Measurements from ENCODE around the gene FBXO2.
"Not testable (repeated sequence)": the region's sequence is repeated elsewhere in the genome, so short reads cannot be mapped to it uniquely, and the experiment has no call there.

FBXO2 gene

GRCh38 chr1:11629184-11630016, 24.8 kb downstream of the FBXO2 start:
- no peak for DNase-seq (ENCODE audit: low spot score)

DNA sequence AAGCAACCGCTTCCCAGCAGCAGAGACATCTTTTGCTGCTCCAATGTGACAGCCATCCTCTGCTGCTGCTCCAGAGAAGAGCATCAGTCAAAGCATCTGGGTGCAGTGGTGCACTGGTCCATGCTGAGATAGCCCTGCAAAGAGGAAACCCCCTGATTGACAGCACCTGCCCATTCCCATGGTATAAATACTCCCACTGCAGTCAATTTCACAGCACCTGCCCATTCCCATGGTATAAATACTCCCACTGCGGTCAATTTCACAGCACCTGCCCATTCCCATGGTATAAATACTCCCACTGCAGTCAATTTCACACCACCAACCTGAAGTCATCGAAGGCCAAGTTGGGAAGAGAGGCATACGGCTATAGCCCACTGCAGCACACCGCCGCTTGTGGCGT, 25.5 kb downstream of the FBXO2 start:
- DNase-seq (ENCODE audit: low spot score): no peak

- DNase-seq (ENCODE audit: low spot score): no peak
These were observed 27.7 kb downstream of the FBXO2 start for GRCh38 chr1:11626551-11626950.

- no peak for DNase-seq (ENCODE audit: low spot score)
These were observed 30.5 kb downstream of the FBXO2 start for GRCh38 chr1:11623702-11624101.

GRCh38 chr1:11622398-11622797, 31.8 kb downstream of the FBXO2 start:
- DNase-seq (ENCODE audit: low spot score): no peak

GRCh38 chr1:11620924-11621323, 33.3 kb downstream of the FBXO2 start:
- DNase-seq (ENCODE audit: low spot score): no peak

- no peak for DNase-seq (ENCODE audit: low spot score)
These were observed 33.8 kb downstream of the FBXO2 start for GRCh38 chr1:11620405-11620804.

DNA sequence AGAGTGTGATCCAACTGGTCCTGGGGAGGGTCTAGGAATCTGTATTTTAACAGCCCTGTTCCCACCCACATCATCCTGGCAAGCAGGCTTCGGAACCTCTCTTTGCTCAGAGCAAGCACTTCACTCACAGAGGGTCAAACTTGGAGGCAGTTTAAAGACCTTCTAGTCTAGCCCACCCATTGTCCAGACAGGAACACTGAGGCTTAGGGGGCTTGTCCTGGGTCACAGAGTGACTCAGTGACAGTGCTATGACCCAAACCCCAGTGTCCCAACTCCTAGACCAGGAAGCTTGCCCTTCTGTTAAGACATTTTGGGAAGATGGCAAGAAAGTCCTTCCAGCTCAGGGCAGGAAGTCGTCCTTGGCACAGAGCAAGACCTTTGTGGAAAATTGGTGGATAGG, 36.5 kb downstream of the FBXO2 start:
- no peak for DNase-seq (ENCODE audit: low spot score)

GRCh38 chr1:11617314-11617713, 36.9 kb downstream of the FBXO2 start:
- DNase-seq (ENCODE audit: low spot score): no peak

DNA sequence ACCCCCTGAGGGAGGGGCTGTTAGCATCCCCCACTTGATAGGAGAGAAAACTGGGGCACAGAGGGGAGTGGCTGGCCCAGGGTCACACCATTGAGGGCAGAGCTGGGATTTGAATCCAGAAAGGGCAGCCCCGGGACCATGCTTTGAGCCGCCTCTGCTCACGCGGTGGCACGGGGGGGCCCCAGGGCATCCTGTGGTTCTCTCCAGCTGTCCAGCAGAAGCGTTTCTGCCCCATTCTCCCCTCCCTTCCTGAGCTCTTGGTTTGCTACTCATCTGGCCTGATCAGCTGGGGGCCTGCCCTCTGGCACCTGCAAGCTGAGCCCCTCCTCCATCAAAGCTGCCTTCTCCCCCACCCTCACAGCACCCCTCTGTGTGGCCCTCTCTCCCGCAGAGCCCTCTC, 37.5 kb downstream of the FBXO2 start:
- no peak for DNase-seq (ENCODE audit: low spot score)

DNA sequence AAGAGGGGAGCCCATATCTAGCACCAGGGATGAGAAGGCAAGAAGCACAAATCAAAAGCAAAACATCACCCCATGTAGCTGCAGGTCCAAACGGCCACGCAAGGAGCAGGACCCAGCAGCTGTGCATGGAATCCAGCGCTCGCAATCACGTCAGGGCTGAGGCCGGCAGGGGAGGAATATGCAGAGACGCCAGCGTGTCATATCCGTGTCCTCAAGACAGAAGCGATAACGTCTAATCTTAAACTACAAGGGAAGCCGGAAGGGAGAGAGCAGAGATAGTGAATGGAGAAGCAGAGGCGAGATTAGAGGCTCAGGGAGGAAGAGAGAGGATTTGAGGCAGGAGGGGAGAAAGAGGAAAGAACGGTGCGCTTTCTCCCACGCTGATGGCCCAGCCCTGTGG, 39.1 kb downstream of the FBXO2 start:
- DNase-seq (ENCODE audit: low spot score): no peak

DNA sequence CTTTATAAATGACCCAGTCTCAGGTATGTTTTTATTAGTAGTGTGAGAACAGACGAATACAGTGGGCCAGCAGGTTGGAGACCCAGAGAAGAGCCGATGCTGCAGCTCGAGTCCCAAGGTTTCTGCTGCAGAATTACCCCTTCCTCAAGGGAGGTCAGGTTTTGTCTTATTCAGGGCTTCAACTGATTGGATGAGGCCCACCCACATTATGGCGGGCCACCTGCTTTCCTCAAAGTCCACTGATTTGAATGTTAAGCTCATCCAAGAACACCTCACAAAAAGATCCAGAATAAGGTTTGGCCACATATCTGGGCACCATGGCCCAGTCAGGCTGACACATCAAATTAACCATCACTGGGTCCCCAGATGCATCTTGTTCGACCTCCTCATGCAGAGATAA, 40.9 kb downstream of the FBXO2 start:
- no peak for DNase-seq (ENCODE audit: low spot score)

DNA sequence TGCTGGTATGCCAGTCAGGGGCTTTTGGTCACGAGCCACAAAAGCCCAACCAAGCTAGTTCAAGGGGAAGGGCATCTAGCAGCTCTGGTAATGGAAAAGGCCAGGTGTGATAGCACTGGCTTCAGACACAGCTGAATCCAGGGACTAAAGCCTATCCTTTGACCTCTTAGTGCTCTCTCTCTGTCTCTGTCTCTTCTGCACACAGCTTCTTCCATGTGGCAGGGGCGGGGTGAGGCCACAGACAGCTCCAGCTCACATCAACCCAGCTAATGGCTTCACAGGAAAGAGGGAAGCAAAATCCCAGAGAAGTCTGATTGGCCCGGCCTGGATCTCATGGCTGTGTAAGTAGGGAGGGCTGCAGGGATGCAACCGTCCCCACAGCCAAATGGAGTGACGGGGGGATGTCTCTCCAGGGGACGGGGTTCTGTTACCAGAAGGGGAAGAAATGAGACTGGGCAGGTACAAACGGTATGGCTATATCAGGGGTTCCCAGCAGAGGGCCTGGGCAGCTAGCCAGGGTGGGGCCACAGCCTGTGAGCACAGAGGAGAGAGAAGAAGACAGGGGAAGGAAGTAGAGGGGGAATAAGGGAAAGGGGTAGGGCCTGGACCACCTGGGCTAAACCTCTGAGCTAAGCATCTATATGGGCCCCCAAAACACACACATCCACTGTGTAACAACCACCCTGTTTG, 42.4 kb downstream of the FBXO2 start:
- no peak for DNase-seq (ENCODE audit: low spot score)

GRCh38 chr1:11610629-11611180, 43.5 kb downstream of the FBXO2 start:
- no peak for DNase-seq (ENCODE audit: low spot score)

GRCh38 chr1:11609378-11609777, 44.9 kb downstream of the FBXO2 start:
- not testable (repeated sequence) for DNase-seq (ENCODE audit: low spot score)

DNA sequence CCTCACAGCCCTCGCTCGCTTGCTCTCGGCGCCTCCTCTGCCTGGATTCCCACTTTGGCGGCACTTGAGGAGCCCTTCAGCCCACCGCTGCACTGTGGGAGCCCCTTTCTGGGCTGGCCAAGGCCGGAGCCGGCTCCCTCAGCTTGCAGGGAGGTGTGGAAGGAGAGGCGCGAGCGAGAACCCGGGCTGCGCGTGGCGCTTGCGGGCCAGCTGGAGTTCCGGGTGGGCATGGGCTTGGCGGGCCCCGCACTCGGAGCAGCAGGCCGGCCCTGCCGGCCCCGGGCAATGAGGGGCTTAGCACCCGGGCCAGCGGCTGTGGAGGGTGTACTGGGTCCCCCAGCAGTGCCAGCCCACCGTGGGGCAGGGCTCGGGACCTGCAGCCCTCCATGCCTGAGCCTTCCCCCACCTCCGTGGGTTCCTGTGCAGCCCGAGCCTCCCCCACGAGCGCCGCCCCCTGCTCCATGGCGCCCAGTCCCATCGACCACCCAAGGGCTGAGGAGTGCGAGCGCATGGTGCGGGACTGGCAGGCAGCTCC, 45.6 kb downstream of the FBXO2 start:
- not testable (repeated sequence) for DNase-seq (ENCODE audit: low spot score)

- no peak for DNase-seq (ENCODE audit: low spot score)
These were observed 47.5 kb downstream of the FBXO2 start for GRCh38 chr1:11606775-11607174.

- DNase-seq (ENCODE audit: low spot score): no peak
These were observed 51.2 kb downstream of the FBXO2 start for GRCh38 chr1:11602981-11603380.

DNA sequence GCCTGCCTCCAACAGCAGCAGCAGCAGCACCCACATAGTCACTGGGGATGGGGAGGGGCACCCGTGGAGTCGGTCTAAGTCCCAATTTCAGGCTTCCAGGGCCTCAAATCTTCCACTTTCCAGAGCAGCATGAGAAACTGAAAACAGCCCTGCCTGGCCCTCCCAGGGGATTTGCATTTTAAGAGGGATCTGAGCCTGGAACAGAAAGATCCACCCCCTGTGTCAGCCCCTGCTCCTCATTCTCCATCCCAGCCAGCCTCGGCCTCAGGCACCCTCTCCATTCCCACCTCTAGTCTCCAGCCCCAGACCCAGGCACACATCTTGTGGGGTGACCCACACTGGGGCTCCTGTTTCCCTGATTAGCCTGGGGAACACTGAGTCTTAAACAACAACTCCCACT, 51.8 kb downstream of the FBXO2 start:
- no peak for DNase-seq (ENCODE audit: low spot score)

GRCh38 chr1:11600836-11601235, 53.4 kb downstream of the FBXO2 start:
- no peak for DNase-seq (ENCODE audit: low spot score)

DNA sequence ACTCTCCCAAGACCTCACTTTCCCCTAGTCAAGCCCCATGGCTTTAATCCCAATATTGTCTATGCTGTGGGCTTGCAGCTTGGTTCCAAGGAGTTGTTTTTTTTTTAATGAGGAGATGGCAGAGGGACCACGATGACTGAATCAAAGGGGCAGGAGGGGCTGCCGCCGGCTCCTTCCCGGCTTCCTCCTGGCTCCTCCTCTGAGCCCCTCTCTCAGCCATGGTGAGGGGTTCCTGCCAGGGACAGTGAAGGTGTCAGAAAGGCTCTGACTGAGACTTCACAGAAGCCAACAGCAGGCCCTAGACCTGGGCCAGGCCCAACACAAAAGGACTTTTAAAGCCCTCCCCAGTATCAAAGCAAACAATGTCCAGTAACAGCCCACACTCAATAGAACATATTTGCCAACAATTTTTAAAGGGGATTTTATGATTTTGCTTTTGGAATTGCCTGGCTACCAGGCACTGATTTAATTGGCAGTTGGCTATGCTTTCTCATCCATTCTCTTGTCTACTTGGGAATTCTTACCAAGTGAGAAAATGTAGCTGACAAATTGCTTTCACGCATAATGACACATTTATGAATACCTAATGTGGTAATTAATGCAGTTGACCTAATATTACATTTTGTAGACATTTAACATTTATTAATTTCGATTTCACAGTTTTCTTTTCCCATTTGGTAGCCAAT, 54.2 kb downstream of the FBXO2 start:
- DNase-seq (ENCODE audit: low spot score): no peak

DNA sequence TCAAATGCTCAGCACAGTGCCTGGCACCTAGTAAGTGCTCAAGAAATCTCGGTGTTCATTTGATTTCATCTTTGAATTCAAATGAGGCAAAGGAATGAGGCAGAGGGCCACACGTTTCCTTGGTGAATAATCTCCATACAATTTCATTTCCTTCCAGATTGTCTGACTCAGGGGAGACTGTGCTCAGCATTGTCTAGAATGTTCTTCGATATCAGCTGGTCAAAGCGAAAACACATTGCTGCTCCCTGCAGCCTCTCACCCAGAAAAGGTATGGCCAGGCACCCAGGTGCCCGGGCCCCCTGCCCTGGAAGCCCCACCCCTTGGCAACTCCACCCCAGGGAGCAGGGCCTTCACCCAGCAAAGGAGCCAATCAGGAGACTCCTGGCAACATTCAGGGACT, 55.8 kb downstream of the FBXO2 start:
- no peak for DNase-seq (ENCODE audit: low spot score)

Measured in CD4-positive, alpha-beta T cell treated with Interleukin-6 at 100 ng/mL for 8 hours (primary cell).